Type B pancreatic cell (in vitro differentiated cells): ENCODE results near the gene SYNDIG1. TPM values are rescaled to one million over a fixed set of nuclear protein-coding genes. Genes with fewer than 3 reads are reported as not detected.

ENCODE experiments used
- DNase-seq: peaks from one replicate; pipeline ENCODE4 v3.0.0; 2021; ENCODE audit warnings: mixed read lengths; ENCODE audit not compliant: unreplicated experiment; ENCODE audit errors: extremely low spot score
- H3K27ac Mint-ChIP-seq: 2 replicates; pipeline ENCODE4 v1.8.0; 2021; ENCODE audit warnings: mild to moderate bottlenecking, mixed read lengths
- H3K27me3 Mint-ChIP-seq: 2 replicates; pipeline ENCODE4 v1.8.0; 2021; ENCODE audit warnings: mixed read lengths
- H3K36me3 Mint-ChIP-seq: 2 replicates; pipeline ENCODE4 v1.8.0; 2021; ENCODE audit warnings: mixed read lengths
- H3K4me1 Mint-ChIP-seq: one replicate; pipeline ENCODE4 v1.8.0; 2021; ENCODE audit warnings: mixed read lengths; ENCODE audit not compliant: unreplicated experiment
- H3K4me3 Mint-ChIP-seq: 2 replicates; pipeline ENCODE4 v1.8.0; 2021; ENCODE audit warnings: mild to moderate bottlenecking, mixed read lengths
- H3K9me3 Mint-ChIP-seq: 2 replicates; pipeline ENCODE4 v1.8.0; 2021; ENCODE audit warnings: mixed read lengths
- total RNA-seq: library from RNA; stranded (reverse); gene quantifications from 2 replicates; pipeline ENCODE4 v1.2.1, GENCODE V29; 2021; ENCODE audit warnings: low replicate concordance
- TF ChIP-seq, protein P1 (sequence below): fragments of 200-600 bp; sonication (generic); conservative IDR thresholded peaks from 2 replicates; pipeline ENCODE4 v1.5.0; 2021; ENCODE audit warnings: antibody characterized with exemption, mild to moderate bottlenecking

The SYNDIG1 gene
- total RNA-seq, 1 donor from 2014 or later: 4.3 TPM

DNA sequence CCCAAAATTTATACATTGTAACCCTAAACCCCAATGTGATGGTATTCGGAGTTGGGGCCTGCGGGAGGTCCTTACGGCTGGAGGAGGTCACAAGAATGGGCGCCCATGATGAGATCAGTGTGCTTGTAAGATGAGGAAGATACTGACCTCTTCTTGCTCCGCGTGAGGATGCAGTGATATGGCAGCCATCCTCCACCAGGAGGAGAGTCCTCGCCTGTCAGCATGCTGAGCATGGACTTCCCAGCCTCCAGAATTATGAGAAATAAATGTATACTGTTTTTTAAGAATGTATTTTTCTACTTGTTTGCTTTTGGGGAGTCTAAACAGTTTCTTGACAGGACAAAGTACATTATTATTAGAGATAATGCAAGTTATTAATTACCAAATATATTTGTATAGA is 8.7 kb upstream of the SYNDIG1 start:
- Mint-ChIP-seq H3K4me3 (no peak overlapping the region), H3K27me3 (peaks cover 59% of the 10 kb centered on the region), H3K27ac (no peak overlapping the region), H3K4me1 (peaks cover 8% of the 10 kb centered on the region), H3K9me3 (no peaks in the 10 kb centered on the region), H3K36me3 (no peaks in the 10 kb centered on the region)
- DNase-seq: no peak
- TF ChIP-seq, protein P1, sequence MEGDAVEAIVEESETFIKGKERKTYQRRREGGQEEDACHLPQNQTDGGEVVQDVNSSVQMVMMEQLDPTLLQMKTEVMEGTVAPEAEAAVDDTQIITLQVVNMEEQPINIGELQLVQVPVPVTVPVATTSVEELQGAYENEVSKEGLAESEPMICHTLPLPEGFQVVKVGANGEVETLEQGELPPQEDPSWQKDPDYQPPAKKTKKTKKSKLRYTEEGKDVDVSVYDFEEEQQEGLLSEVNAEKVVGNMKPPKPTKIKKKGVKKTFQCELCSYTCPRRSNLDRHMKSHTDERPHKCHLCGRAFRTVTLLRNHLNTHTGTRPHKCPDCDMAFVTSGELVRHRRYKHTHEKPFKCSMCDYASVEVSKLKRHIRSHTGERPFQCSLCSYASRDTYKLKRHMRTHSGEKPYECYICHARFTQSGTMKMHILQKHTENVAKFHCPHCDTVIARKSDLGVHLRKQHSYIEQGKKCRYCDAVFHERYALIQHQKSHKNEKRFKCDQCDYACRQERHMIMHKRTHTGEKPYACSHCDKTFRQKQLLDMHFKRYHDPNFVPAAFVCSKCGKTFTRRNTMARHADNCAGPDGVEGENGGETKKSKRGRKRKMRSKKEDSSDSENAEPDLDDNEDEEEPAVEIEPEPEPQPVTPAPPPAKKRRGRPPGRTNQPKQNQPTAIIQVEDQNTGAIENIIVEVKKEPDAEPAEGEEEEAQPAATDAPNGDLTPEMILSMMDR: peak; percentile 45

DNA sequence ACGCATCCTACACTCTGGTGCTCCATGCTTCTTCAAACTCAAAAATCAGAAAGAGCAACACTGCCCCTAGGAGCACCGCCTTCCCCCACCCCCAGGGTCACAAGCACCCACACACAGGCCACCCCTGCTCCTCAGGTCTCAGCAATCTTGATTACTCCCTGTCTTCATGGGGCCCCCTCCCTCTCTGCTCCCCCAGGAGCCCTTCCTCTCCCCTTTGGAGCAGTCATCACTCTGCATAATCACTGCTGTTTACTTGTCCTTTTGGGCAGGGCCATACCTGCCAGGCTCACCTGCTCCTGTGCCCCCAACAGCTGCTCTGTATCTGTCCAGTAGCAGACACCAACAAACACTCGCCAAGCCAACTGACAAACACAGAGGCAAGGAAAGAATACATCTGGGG is 7.6 kb upstream of the SYNDIG1 start:
- no peak overlapping the region for H3K27ac Mint-ChIP-seq
- no peak for DNase-seq
- no peak overlapping the region for H3K4me3 Mint-ChIP-seq
- H3K36me3 Mint-ChIP-seq: no peaks in the 10 kb centered on the region
- H3K4me1 Mint-ChIP-seq: no peaks in the 10 kb centered on the region
- H3K27me3 Mint-ChIP-seq: peaks cover 61% of the 10 kb centered on the region
- TF ChIP-seq, protein P1: no peak
- no peaks in the 10 kb centered on the region for H3K9me3 Mint-ChIP-seq

DNA sequence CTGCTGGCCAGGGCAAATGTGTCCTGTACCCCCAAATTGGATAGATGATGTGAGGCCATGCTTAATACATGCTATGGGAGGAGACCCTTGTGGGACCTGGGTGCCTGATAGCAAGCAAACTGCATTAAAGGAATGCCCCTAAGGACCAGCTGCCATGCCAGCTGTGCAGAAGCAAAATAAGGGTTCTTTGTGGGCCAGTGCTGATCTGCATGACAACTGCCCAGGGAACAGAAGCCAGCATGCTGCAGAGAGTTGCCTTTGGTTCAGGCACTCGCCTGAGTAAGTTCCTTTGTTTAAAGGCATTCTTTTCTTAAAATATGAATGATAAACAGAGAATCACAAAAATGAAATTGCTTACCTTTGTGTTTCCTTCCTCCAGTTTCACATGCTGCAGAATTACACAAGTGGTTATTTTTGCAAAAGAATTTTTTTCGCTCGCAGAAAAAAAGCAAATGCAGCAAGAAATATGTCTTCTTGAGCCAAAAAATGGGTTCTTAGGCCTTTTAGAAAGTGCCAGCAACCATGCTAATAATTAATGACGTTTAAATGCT is 6.9 kb upstream of the SYNDIG1 start:
- Mint-ChIP-seq H3K36me3 (no peaks in the 10 kb centered on the region), H3K4me3 (no peak overlapping the region), H3K27ac (no peak overlapping the region), H3K4me1 (no peaks in the 10 kb centered on the region), H3K9me3 (no peaks in the 10 kb centered on the region), H3K27me3 (peaks cover 61% of the 10 kb centered on the region)
- DNase-seq: no peak
- TF ChIP-seq, protein P1: no peak

DNA sequence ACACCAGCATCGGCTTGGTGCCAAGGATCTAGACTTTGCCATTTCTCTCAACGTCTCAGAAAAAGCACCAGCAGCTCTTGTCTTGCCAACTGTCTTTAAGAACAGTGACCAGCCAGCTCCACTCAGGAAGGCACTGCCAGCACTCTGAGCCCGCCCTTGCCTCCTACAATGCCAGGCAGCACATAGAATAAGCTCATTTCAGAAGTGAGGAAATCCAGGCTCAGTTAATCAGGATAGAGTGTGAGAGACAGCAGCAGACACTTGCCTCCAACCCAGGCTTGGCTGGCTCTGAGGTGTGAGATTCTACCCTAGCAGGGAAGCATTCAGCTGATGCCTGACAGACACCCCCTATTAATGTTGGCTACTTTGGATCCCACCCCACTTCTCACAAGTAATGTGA is 4.3 kb upstream of the SYNDIG1 start:
- Mint-ChIP-seq H3K27me3 (peaks cover 63% of the 10 kb centered on the region), H3K36me3 (no peaks in the 10 kb centered on the region), H3K4me3 (no peak overlapping the region), H3K9me3 (no peaks in the 10 kb centered on the region), H3K4me1 (no peaks in the 10 kb centered on the region), H3K27ac (no peak overlapping the region)
- TF ChIP-seq, protein P1: no peak
- no peak for DNase-seq

DNA sequence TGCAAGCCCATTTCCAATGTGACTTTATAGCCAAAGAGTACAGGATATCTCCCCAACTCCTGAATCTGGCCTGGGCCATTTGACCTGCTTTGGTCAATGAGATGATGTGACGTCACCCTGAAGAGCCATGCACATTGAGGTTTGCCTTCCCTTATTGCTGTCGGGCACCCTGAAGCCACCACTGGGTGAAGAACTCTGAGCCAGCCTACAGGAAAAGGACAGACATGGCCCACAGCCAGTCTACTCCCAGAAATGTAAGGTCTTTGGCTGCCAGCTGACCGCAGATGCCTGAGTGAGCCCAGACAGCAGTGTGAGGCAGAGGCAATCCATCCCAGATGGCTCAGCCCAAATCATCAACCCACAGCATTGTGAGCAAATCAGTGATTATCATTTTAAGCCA is 3.7 kb upstream of the SYNDIG1 start:
- Mint-ChIP-seq H3K27me3 (peaks cover 69% of the 10 kb centered on the region), H3K27ac (no peak overlapping the region), H3K36me3 (no peaks in the 10 kb centered on the region), H3K4me1 (peaks cover 2% of the 10 kb centered on the region), H3K9me3 (no peaks in the 10 kb centered on the region), H3K4me3 (no peak overlapping the region)
- TF ChIP-seq, protein P1: no peak
- DNase-seq: no peak
